ENCODE measurements around the gene RIMS3. TPM values are rescaled to one million over a fixed set of nuclear protein-coding genes. Genes with fewer than 3 reads are reported as not detected.

The RIMS3 gene
- total RNA-seq, 6 experiments from 2014 or later, result 0.05 to 0.14 (median 0.09) TPM; not detected in 3

- no peaks in the 10 kb centered on the region for H3K36me3 Mint-ChIP-seq (ENCODE audit: low read depth)
- no peak for DNase-seq
- TF ChIP-seq, protein P1, sequence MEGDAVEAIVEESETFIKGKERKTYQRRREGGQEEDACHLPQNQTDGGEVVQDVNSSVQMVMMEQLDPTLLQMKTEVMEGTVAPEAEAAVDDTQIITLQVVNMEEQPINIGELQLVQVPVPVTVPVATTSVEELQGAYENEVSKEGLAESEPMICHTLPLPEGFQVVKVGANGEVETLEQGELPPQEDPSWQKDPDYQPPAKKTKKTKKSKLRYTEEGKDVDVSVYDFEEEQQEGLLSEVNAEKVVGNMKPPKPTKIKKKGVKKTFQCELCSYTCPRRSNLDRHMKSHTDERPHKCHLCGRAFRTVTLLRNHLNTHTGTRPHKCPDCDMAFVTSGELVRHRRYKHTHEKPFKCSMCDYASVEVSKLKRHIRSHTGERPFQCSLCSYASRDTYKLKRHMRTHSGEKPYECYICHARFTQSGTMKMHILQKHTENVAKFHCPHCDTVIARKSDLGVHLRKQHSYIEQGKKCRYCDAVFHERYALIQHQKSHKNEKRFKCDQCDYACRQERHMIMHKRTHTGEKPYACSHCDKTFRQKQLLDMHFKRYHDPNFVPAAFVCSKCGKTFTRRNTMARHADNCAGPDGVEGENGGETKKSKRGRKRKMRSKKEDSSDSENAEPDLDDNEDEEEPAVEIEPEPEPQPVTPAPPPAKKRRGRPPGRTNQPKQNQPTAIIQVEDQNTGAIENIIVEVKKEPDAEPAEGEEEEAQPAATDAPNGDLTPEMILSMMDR (IDR thresholded peaks at IDR 0.05), result no peak
- H3K9me3 Mint-ChIP-seq, result no peaks in the 10 kb centered on the region
- H3K4me3 Mint-ChIP-seq, result no peak overlapping the region
- peaks cover 17% of the 10 kb centered on the region for H3K27me3 Mint-ChIP-seq (ENCODE audit: insufficient read depth)
- H3K27ac Mint-ChIP-seq, result no peak overlapping the region
- H3K4me1 Mint-ChIP-seq (ENCODE audit: low read depth), result peaks cover 5% of the 10 kb centered on the region; the same call in 1 of the 2 replicates
Measured at GRCh38 chr1:40648200-40648599, 17.3 kb downstream of the RIMS3 start.

- TF ChIP-seq, protein P1 (IDR thresholded peaks at IDR 0.05), result no peak
- Mint-ChIP-seq H3K9me3 (no peaks in the 10 kb centered on the region), H3K4me3 (no peak overlapping the region), H3K4me1 (ENCODE audit: low read depth) (peaks cover 5% of the 10 kb centered on the region; the same call in 1 of the 2 replicates), H3K27me3 (ENCODE audit: insufficient read depth) (peaks cover 17% of the 10 kb centered on the region), H3K27ac (no peak overlapping the region), H3K36me3 (ENCODE audit: low read depth) (no peaks in the 10 kb centered on the region)
- no peak for DNase-seq
Measured at GRCh38 chr1:40646315-40646714, 19.2 kb downstream of the RIMS3 start.

DNA sequence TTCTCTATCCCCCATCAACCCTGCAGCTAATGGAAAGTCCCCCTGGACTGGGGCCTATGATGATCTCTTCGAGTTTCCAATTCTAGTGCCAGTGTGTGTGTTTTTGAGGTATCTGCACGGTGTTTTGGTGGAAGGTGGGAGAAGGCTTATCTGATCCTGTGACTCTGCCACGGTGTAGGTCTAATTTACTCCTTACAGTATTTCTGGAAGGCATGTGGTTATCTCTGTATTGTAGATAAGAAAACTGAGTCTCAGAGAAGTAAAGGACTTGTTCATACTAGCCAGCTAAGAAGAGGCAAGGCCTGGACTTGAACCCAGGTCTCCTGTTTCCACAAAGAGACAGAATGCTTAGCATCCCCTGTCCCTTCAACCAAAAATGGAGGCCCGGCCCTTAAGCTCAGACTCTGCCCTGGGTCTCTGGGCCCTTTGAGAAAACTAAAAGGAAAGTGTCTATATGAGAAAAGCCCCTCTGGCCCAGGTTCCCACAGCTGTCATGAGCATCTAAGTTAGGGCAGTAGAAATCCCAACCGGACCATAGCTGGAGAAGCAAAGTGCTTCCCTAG, 20.3 kb downstream of the RIMS3 start:
- no peaks in the 10 kb centered on the region for H3K36me3 Mint-ChIP-seq (ENCODE audit: low read depth)
- no peak overlapping the region for H3K27ac Mint-ChIP-seq
- no peaks in the 10 kb centered on the region for H3K9me3 Mint-ChIP-seq
- no peak for DNase-seq
- H3K4me1 Mint-ChIP-seq (ENCODE audit: low read depth), result peaks cover 5% of the 10 kb centered on the region; the same call in 1 of the 2 replicates
- H3K27me3 Mint-ChIP-seq (ENCODE audit: insufficient read depth), result peaks cover 19% of the 10 kb centered on the region
- no peak overlapping the region for H3K4me3 Mint-ChIP-seq
- TF ChIP-seq, protein P1 (IDR thresholded peaks at IDR 0.05), result no peak

DNA sequence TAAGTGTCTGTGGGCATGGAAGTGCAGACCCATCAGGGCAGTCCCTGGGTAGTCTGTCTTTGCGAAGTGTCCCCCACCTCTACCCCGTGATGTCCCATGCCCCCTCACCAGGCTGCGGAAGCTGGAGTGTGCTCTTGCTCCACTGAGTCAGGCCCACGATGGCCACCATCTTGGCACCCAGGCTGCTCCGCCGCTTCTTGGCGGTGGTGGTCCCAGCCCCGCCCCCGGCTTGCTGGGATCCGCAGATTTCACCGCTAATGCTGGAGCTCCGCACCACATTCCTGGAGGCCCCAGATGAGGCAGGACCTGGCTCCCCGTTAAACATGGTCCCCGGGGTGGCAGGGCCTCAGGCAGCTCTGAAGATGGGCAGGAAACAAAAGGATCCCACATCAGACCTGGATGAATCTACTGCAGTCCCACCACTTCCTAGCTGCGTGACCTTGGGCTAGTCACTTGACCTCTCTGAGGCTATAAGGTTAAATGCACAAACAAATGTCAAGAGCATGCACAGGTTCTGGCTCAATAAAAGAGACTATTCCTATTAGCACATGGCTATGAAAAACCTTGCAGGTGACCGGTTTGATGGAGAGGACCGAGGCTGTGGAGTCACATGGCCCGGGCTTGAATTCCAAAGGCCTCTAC, 23.8 kb downstream of the RIMS3 start:
- TF ChIP-seq, protein P1 (IDR thresholded peaks at IDR 0.05), result no peak
- Mint-ChIP-seq H3K9me3 (no peaks in the 10 kb centered on the region), H3K27ac (no peak overlapping the region), H3K4me1 (ENCODE audit: low read depth) (peaks cover 5% of the 10 kb centered on the region; the same call in 1 of the 2 replicates), H3K4me3 (no peak overlapping the region), H3K27me3 (ENCODE audit: insufficient read depth) (peaks cover 16% of the 10 kb centered on the region), H3K36me3 (ENCODE audit: low read depth) (no peaks in the 10 kb centered on the region)
- DNase-seq, result no peak

- Mint-ChIP-seq H3K4me3 (no peak overlapping the region), H3K27me3 (ENCODE audit: insufficient read depth) (peaks cover 13% of the 10 kb centered on the region)
Measured at GRCh38 chr1:40640314-40641076, 25.0 kb downstream of the RIMS3 start.

More at GRCh38 chr1:40640314-40641076, 25.0 kb downstream of the RIMS3 start:
- Mint-ChIP-seq H3K4me1 (ENCODE audit: low read depth) (peaks cover 1% of the 10 kb centered on the region), H3K9me3 (no peaks in the 10 kb centered on the region), H3K36me3 (ENCODE audit: low read depth) (no peaks in the 10 kb centered on the region), H3K27ac (no peak overlapping the region)
- TF ChIP-seq, protein P1 (IDR thresholded peaks at IDR 0.05), result no peak
- DNase-seq, result no peak
